Adrenal gland (tissue), 12 donors: ENCODE results near the gene LAMA2. TPM values are rescaled to one million over a fixed set of nuclear protein-coding genes. Genes with fewer than 3 reads are reported as not detected.

Source experiments
- DNase-seq, 7 donors: peaks; one replicate each; pipeline ENCODE4 v3.0.0-alpha.2; 2019 to 2020
- H3K27ac ChIP-seq, 5 donors: fragments of 200-600 bp; sonication (generic) in 4 of 5; 1 replicate in 3 of 5; 2 replicates in 2 of 5; pipeline versions ENCODE4 v1.5.1 to v1.8.0; 2016 to 2020; ENCODE audit warnings: mild to moderate bottlenecking in 1 of 5
- H3K27me3 ChIP-seq: fragments of 200-600 bp; 2 replicates; pipeline ENCODE4 v1.8.0; 2021
- H3K36me3 ChIP-seq, 2 donors: fragments of 200-600 bp; replicated peaks in 1 of 2; 1 replicate in 1 of 2; 2 replicates in 1 of 2; pipeline versions ENCODE4 v1.5.1 to v1.8.0; 2018 to 2022
- H3K4me1 ChIP-seq, 2 donors: fragments of 200-600 bp; replicated peaks in 1 of 2; 1 replicate in 1 of 2; 2 replicates in 1 of 2; pipeline versions ENCODE4 v1.5.1 to v1.8.0; 2018 to 2021
- H3K4me3 ChIP-seq, 4 donors: fragments of 200-600 bp; sonication (generic) in 3 of 4; one replicate each; pipeline ENCODE4 v1.5.1; 2016 to 2018
- H3K9me3 ChIP-seq, 3 donors: fragments of 200-600 bp; sonication (generic) in 1 of 3; replicated peaks in 1 of 3; 1 replicate in 2 of 3; 2 replicates in 1 of 3; pipeline versions ENCODE4 v1.5.1 to v1.8.0; 2016 to 2021
- CTCF ChIP-seq, 6 experiments: fragments of 450-650 bp in 4 of 6; fragments of 200-600 bp in 2 of 6; sonication (generic) in 1 of 6; IDR thresholded peaks; 1 replicate in 5 of 6; 2 replicates in 1 of 6; pipeline versions ENCODE4 v1.5.1 to v1.8.0; 2016 to 2021; ENCODE audit warnings: antibody characterized with exemption in 6 of 6, mild to moderate bottlenecking in 2 of 6, moderate library complexity in 1 of 6
- POLR2A ChIP-seq, 2 donors: fragments of 450-650 bp; IDR thresholded peaks; one replicate each; pipeline ENCODE4 v1.6.1; 2017; ENCODE audit warnings: antibody characterized with exemption in 2 of 2, mild to moderate bottlenecking in 2 of 2, moderate library complexity in 1 of 2
- WGBS, 4 donors: extraction: QIAGEN DNeasy Blood & Tissue Kit in 2 of 4; methylation state at CpG; one replicate each; pipeline versions ENCODE4 v1.1.5 to v1.1.7; 2013 to 2017; 5-methylcytosine and 5-hydroxymethylcytosine counted together
- intact Hi-C, 2 donors: fragments of 100-400 bp; cut with DNase I; formaldehyde crosslinking; loops; one replicate each; pipeline versions ENCODE4 v1.14.1 to v1.15.0; 2022 to 2023
- polyA plus RNA-seq, 3 donors: library from polyadenylated mRNA; stranded (reverse); fragments of 200-250 nt in 2 of 3; fragments of 350-450 nt in 1 of 3; fragmentation: Illumina TruSeq in 1 of 3; extraction: RNeasy Lipid Tissue Mini Kit (QIAGEN cat#74804) in 1 of 3; gene quantifications; one replicate each; pipeline ENCODE4 v1.2.3, GENCODE V29; 2013 to 2014
- total RNA-seq, 9 donors: library from RNA; depleted of rRNA in 4 of 9; stranded (reverse); fragments of >200 nt in 4 of 9; fragments of 120-200 nt in 1 of 9; fragmentation: NEBNext Ultra II Directional in 1 of 9; extraction: Animal tissue kit (Norgen Biotek cat#: 25700) in 1 of 9; gene quantifications; one replicate each; pipeline versions ENCODE4 v1.1.0 to v1.2.4, GENCODE V29; 2013 to 2023
- donor health status: healthy with polysubstance abuse.
- donor health status: Bipolar disorder and iron deficiency.
- donor health status: DM: yes; HTN: yes; CAD: no.
- donor health status: DM: no; HTN: no; CAD: no.
- donor health status: DM: no; HTN: no; CAD: no.
- donor health status: DM: yes; HTN: yes; CAD: no.

LAMA2 gene
- total and polyA plus RNA-seq, 12 donors, result 5.8 to 105 (median 38.9) TPM

GRCh38 chr6:129453073-129453472, 570.1 kb downstream of the LAMA2 start:
- no peak overlapping the region for H3K4me3 ChIP-seq
- WGBS, 4 donors, result 79 to 85% (median 82%) methylated on average over 3 of the region's 3 CpGs
- no peak for TF ChIP-seq POLR2A (IDR thresholded peaks at IDR 0.05)
- no peak for DNase-seq
- H3K36me3 ChIP-seq, result no peaks in the 10 kb centered on the region
- no peaks in the 10 kb centered on the region for H3K27me3 ChIP-seq
- no peaks in the 10 kb centered on the region for H3K9me3 ChIP-seq
- intact Hi-C loops, result no loop called here
- H3K4me1 ChIP-seq, result no peaks in the 10 kb centered on the region
- no peak overlapping the region for H3K27ac ChIP-seq

DNA sequence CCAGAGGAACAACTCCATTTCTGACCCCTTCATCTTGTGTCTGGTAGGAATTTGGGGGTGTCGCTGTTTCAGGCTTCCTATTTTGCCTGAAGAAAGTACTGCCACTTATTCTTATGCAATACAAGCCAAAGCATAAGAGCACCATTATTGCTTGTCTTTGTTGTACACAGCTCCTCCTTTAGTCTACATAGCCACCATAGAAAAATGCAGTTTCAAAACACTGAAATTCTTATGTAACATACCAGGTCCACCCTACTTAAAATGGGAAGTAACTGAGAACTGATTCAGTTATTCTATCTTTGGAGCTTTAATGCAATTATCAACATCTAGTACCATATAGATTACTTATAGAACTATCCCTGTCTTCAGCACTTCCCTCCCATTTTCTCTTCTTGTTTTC, 571.5 kb downstream of the LAMA2 start:
- 71 to 91% (median 82%) methylated on average over 1 of the region's 1 CpG for WGBS, 4 donors
- no peaks in the 10 kb centered on the region for H3K9me3 ChIP-seq
- no peaks in the 10 kb centered on the region for H3K4me1 ChIP-seq
- no peak for TF ChIP-seq POLR2A (IDR thresholded peaks at IDR 0.05)
- TF ChIP-seq CTCF (IDR thresholded peaks at IDR 0.05), result no peak
- H3K27me3 ChIP-seq, result no peaks in the 10 kb centered on the region
- H3K4me3 ChIP-seq, result no peak overlapping the region
- no peak for DNase-seq
- H3K36me3 ChIP-seq, result no peaks in the 10 kb centered on the region
- no peak overlapping the region for H3K27ac ChIP-seq
- intact Hi-C loops, result no loop called here

DNA sequence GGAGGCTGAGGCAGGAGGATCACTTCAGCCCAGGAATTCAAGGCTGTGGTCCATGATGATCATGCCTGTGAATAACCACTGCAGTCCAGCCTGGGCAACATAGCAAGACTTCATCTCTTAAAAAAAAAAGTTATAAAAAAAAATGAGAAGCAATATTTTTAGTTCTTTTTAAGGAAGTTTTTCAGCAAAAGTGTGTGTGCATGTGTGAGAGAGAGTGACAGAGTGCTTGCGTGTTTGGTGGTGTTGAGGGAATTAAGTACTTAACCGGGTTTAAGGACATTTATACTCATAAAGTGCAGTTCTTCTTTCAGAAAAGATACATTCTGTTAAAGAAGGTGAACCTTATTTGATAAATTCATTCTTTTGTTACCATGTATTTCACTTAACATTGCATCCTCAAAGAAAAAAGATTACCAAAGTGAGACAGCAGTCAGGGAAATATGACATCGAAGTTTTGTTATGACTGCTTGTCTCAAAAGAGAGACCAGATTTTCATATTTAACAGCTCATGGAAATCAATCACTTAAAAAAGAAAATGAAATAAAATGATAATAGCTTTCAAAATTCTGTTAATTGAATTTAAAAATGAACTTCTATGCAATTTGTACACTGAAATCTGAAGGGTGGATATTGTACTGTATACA, 572.3 kb downstream of the LAMA2 start:
- TF ChIP-seq CTCF (IDR thresholded peaks at IDR 0.05), result no peak
- no peak for TF ChIP-seq POLR2A (IDR thresholded peaks at IDR 0.05)
- H3K4me1 ChIP-seq, result no peaks in the 10 kb centered on the region
- no peak for DNase-seq
- no peak overlapping the region for H3K4me3 ChIP-seq
- WGBS, 4 donors, result 53 to 88% (median 72%) methylated on average over 3 of the region's 3 CpGs
- no peaks in the 10 kb centered on the region for H3K9me3 ChIP-seq
- no peak overlapping the region for H3K27ac ChIP-seq
- H3K36me3 ChIP-seq, result no peaks in the 10 kb centered on the region
- H3K27me3 ChIP-seq, result no peaks in the 10 kb centered on the region
- intact Hi-C loops, result no loop called here

- no peaks in the 10 kb centered on the region for H3K27me3 ChIP-seq
- 64 to 76% (median 75%) methylated on average over 2 of the region's 2 CpGs for WGBS, 4 donors
- TF ChIP-seq CTCF (IDR thresholded peaks at IDR 0.05) (no peak), POLR2A (IDR thresholded peaks at IDR 0.05) (no peak)
- no peaks in the 10 kb centered on the region for H3K9me3 ChIP-seq
- intact Hi-C loops, result no loop called here
- no peaks in the 10 kb centered on the region for H3K4me1 ChIP-seq
- no peak for DNase-seq
- no peak overlapping the region for H3K27ac ChIP-seq
- H3K4me3 ChIP-seq, result no peak overlapping the region
- no peaks in the 10 kb centered on the region for H3K36me3 ChIP-seq
Observed at GRCh38 chr6:129460221-129460620, 577.3 kb downstream of the LAMA2 start.

GRCh38 chr6:129469070-129469662, 586.2 kb downstream of the LAMA2 start:
- no peak overlapping the region for H3K4me3 ChIP-seq
- WGBS, 4 donors, result 67 to 91% (median 77%) methylated on average over 3 of the region's 3 CpGs
- no peaks in the 10 kb centered on the region for H3K27me3 ChIP-seq
- intact Hi-C loops, result no loop called here
- no peak overlapping the region for H3K27ac ChIP-seq
- H3K36me3 ChIP-seq, result no peaks in the 10 kb centered on the region
- DNase-seq, result no peak
- H3K4me1 ChIP-seq, result no peaks in the 10 kb centered on the region
- H3K9me3 ChIP-seq, result no peaks in the 10 kb centered on the region
- TF ChIP-seq CTCF (IDR thresholded peaks at IDR 0.05) (no peak), POLR2A (IDR thresholded peaks at IDR 0.05) (no peak)
